ENCODE results near the gene GFI1. TPM values are rescaled to one million over a fixed set of nuclear protein-coding genes. Genes with fewer than 3 reads are reported as not detected.

Gene GFI1
- total and polyA plus RNA-seq, 2 donors (not counting 1 experiment from before 2014, with no cell fraction given) = under 0.01 to 0.06 TPM

DNA sequence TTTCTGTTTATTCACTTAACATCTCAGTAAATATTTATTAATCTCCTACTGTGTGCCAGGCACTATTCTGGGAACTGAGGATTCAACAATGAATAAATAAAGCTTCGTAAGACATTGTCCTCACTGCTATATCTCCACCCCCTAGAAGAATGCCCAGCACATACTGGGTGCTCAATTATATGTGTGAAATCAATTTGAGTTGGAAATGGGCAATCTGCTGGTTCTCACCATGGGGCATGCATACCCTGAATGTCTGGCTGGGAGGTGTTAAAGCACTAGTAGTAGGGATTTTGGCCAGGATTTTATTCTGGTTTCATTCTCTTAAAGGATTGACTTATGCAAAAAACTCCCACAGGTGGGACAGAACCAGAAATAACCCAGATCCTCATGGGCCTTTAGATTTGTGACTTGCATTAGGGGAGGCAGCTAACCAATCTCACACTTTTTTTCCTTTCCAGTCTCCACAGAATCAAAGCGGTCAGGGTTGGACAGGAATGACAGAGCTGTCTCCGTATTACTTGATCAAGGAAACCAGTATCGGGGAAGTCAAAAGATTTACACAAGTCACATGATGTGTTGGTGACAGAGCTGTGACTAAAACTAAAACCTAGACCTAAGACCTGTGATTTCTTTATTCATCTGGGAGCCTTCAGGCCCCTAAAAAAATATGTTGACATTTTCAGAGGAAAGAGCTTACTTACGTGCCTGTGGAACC lies 12.8 kb downstream of the GFI1 start:
- H3K27me3 ChIP-seq (ENCODE audit: control insufficient read depth, insufficient read depth, low read length) = peaks cover 36% of the 10 kb centered on the region
- no peak overlapping the region for H3K4me3 ChIP-seq (replicated peaks in 1 of 4; ENCODE audit: control extremely low read depth in 1 of 4, insufficient read depth in 1 of 4, low read depth in 3 of 4, low read length in 4 of 4)
- no peaks in the 10 kb centered on the region for H3K79me2 ChIP-seq (ENCODE audit: control insufficient read depth, insufficient read depth, low read length)
- TF ChIP-seq EZH2 (IDR thresholded peaks at IDR 0.05; ENCODE audit: low read length, missing control alignments) = no peak
- TF ChIP-seq, protein P1, sequence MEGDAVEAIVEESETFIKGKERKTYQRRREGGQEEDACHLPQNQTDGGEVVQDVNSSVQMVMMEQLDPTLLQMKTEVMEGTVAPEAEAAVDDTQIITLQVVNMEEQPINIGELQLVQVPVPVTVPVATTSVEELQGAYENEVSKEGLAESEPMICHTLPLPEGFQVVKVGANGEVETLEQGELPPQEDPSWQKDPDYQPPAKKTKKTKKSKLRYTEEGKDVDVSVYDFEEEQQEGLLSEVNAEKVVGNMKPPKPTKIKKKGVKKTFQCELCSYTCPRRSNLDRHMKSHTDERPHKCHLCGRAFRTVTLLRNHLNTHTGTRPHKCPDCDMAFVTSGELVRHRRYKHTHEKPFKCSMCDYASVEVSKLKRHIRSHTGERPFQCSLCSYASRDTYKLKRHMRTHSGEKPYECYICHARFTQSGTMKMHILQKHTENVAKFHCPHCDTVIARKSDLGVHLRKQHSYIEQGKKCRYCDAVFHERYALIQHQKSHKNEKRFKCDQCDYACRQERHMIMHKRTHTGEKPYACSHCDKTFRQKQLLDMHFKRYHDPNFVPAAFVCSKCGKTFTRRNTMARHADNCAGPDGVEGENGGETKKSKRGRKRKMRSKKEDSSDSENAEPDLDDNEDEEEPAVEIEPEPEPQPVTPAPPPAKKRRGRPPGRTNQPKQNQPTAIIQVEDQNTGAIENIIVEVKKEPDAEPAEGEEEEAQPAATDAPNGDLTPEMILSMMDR (conservative IDR thresholded peaks at IDR 0.05 in 1 of 2, IDR thresholded peaks at IDR 0.05 in 1 of 2; ENCODE audit: low read depth in 1 of 2, low read length in 2 of 2) = no peak
- no peak overlapping the region for H3K27ac ChIP-seq (ENCODE audit: insufficient read depth, low read length)
- H3K36me3 ChIP-seq (ENCODE audit: control insufficient read depth, insufficient read depth, low read length) = no peaks in the 10 kb centered on the region
- H4K20me1 ChIP-seq (ENCODE audit: control insufficient read depth, extremely low read depth, insufficient read depth, low read length) = no peaks in the 10 kb centered on the region
- no peaks in the 10 kb centered on the region for H3K4me1 ChIP-seq (ENCODE audit: control insufficient read depth, extremely low read depth, insufficient read depth, low read length)
- no peaks in the 10 kb centered on the region for H3K9me3 ChIP-seq (ENCODE audit: control insufficient read depth, insufficient read depth, low read depth, low read length)
- no peak for DNase-seq (ENCODE audit: low read depth in 2 of 2)
- H3K9ac ChIP-seq (ENCODE audit: insufficient read depth, low read length) = no peak overlapping the region
- H3K4me2 ChIP-seq (ENCODE audit: extremely low read depth, insufficient read depth, low read length) = no peak overlapping the region
- no peak overlapping the region for H2AFZ ChIP-seq (ENCODE audit: low read length)

DNA sequence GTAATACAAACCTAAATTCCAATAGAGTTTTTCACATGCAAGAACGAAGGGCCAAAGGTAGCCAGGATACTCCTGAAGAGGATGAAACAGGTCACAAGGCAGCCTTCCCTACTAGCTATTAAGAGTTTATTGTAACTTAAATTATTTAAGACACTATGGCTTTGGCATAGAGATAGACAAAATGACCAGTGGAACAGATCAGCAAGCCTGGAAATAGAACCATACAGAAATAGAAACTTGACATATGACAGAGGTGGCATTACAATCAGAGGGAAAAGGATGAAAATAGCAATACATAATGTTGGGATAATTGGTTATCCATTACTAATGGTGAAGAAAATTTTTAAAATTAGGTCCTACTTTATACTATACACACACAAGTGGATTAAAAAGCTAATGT lies 16.5 kb downstream of the GFI1 start:
- H3K27ac ChIP-seq (ENCODE audit: insufficient read depth, low read length) = no peak overlapping the region
- no peak overlapping the region for H3K9ac ChIP-seq (ENCODE audit: insufficient read depth, low read length)
- peaks cover 22% of the 10 kb centered on the region for H3K27me3 ChIP-seq (ENCODE audit: control insufficient read depth, insufficient read depth, low read length)
- H3K79me2 ChIP-seq (ENCODE audit: control insufficient read depth, insufficient read depth, low read length) = no peaks in the 10 kb centered on the region
- DNase-seq (ENCODE audit: low read depth in 2 of 2) = no peak
- no peak overlapping the region for H3K4me2 ChIP-seq (ENCODE audit: extremely low read depth, insufficient read depth, low read length)
- H3K4me3 ChIP-seq (replicated peaks in 1 of 4; ENCODE audit: control extremely low read depth in 1 of 4, insufficient read depth in 1 of 4, low read depth in 3 of 4, low read length in 4 of 4) = no peak overlapping the region
- no peak overlapping the region for H2AFZ ChIP-seq (ENCODE audit: low read length)
- H3K36me3 ChIP-seq (ENCODE audit: control insufficient read depth, insufficient read depth, low read length) = no peaks in the 10 kb centered on the region
- H4K20me1 ChIP-seq (ENCODE audit: control insufficient read depth, extremely low read depth, insufficient read depth, low read length) = no peaks in the 10 kb centered on the region
- TF ChIP-seq EZH2 (IDR thresholded peaks at IDR 0.05; ENCODE audit: low read length, missing control alignments) = no peak
- TF ChIP-seq, protein P1 (conservative IDR thresholded peaks at IDR 0.05 in 1 of 2, IDR thresholded peaks at IDR 0.05 in 1 of 2; ENCODE audit: low read depth in 1 of 2, low read length in 2 of 2) = no peak
- no peaks in the 10 kb centered on the region for H3K9me3 ChIP-seq (ENCODE audit: control insufficient read depth, insufficient read depth, low read depth, low read length)
- H3K4me1 ChIP-seq (ENCODE audit: control insufficient read depth, extremely low read depth, insufficient read depth, low read length) = no peaks in the 10 kb centered on the region

DNA sequence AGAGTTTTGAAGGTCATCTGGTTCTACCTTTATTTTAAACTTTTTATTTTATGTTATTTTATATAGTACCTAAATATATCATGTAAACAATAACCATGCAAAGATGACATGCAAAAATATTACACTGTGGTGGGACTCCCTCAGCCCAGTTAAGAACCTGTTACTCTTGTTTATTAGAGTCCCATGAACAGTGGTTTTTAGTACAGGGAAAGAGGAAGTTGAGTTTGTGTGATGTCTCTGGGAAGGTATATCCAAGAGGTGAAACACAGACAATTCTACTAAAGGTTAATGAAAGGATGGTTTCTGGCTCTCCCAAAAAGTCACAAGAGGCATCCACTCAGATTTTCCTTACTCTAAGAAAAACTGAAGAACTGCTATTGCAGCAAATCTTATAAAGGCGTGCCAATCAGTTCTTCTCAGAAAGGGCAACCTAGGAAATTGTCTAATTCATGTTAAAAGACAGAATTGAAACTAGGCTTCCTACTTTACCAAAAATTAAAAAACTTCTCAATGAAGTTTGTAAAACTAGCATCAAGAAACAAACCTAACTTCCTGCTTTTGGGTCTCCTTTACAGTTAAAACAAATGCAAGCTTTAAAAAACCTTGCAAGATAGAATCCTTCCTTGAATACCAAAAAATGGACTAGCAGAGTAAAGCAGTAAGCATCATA lies 19.9 kb downstream of the GFI1 start:
- DNase-seq (ENCODE audit: low read depth in 2 of 2) = no peak
- no peak overlapping the region for H3K4me3 ChIP-seq (replicated peaks in 1 of 4; ENCODE audit: control extremely low read depth in 1 of 4, insufficient read depth in 1 of 4, low read depth in 3 of 4, low read length in 4 of 4)
- H3K9me3 ChIP-seq (ENCODE audit: control insufficient read depth, insufficient read depth, low read depth, low read length) = no peaks in the 10 kb centered on the region
- no peaks in the 10 kb centered on the region for H3K4me1 ChIP-seq (ENCODE audit: control insufficient read depth, extremely low read depth, insufficient read depth, low read length)
- no peaks in the 10 kb centered on the region for H3K36me3 ChIP-seq (ENCODE audit: control insufficient read depth, insufficient read depth, low read length)
- no peaks in the 10 kb centered on the region for H4K20me1 ChIP-seq (ENCODE audit: control insufficient read depth, extremely low read depth, insufficient read depth, low read length)
- TF ChIP-seq, protein P1 (conservative IDR thresholded peaks at IDR 0.05 in 1 of 2, IDR thresholded peaks at IDR 0.05 in 1 of 2; ENCODE audit: low read depth in 1 of 2, low read length in 2 of 2) = no peak
- TF ChIP-seq EZH2 (IDR thresholded peaks at IDR 0.05; ENCODE audit: low read length, missing control alignments) = no peak
- H3K9ac ChIP-seq (ENCODE audit: insufficient read depth, low read length) = no peak overlapping the region
- no peaks in the 10 kb centered on the region for H3K27me3 ChIP-seq (ENCODE audit: control insufficient read depth, insufficient read depth, low read length)
- H3K79me2 ChIP-seq (ENCODE audit: control insufficient read depth, insufficient read depth, low read length) = no peaks in the 10 kb centered on the region
- no peak overlapping the region for H3K4me2 ChIP-seq (ENCODE audit: extremely low read depth, insufficient read depth, low read length)
- H2AFZ ChIP-seq (ENCODE audit: low read length) = no peak overlapping the region
- H3K27ac ChIP-seq (ENCODE audit: insufficient read depth, low read length) = no peak overlapping the region
